ENCODE results near the gene NCS1.

Gene NCS1

GRCh38 chr9:130172161-130172857, at the start of gene NCS1:
Gene NCS1, plus strand, starts transcription at chr9:130172404. Its CDS starts 260 bp downstream, at chr9:130172664.
- DNase-seq = peak; percentile 42

- DNase-seq = no peak
These were observed 49.7 kb upstream of the NCS1 start for GRCh38 chr9:130122456-130122855.

- no peak for DNase-seq
These were observed 47.9 kb upstream of the NCS1 start for GRCh38 chr9:130124085-130124860.

GRCh38 chr9:130126721-130127433, 45.3 kb upstream of the NCS1 start:
- no peak for DNase-seq

GRCh38 chr9:130128251-130128650, 44.0 kb upstream of the NCS1 start:
- no peak for DNase-seq

- no peak for DNase-seq
These were observed 43.3 kb upstream of the NCS1 start for GRCh38 chr9:130128733-130129431.

- DNase-seq = no peak
These were observed 42.7 kb upstream of the NCS1 start for GRCh38 chr9:130129432-130130061.

GRCh38 chr9:130132746-130133145, 39.5 kb upstream of the NCS1 start:
- DNase-seq = no peak

- no peak for DNase-seq
These were observed 35.0 kb upstream of the NCS1 start for GRCh38 chr9:130137081-130137640.

GRCh38 chr9:130137641-130138081, 34.5 kb upstream of the NCS1 start:
- no peak for DNase-seq

GRCh38 chr9:130138171-130138653, 34.0 kb upstream of the NCS1 start:
- DNase-seq = peak; percentile 9

- no peak for DNase-seq
These were observed 33.4 kb upstream of the NCS1 start for GRCh38 chr9:130138791-130139190.

GRCh38 chr9:130139251-130139650, 33.0 kb upstream of the NCS1 start:
- no peak for DNase-seq

- no peak for DNase-seq
These were observed 31.5 kb upstream of the NCS1 start for GRCh38 chr9:130140706-130141105.

GRCh38 chr9:130142056-130142455, 30.1 kb upstream of the NCS1 start:
- DNase-seq = no peak

- DNase-seq = no peak
These were observed 29.6 kb upstream of the NCS1 start for GRCh38 chr9:130142641-130143040.

GRCh38 chr9:130143279-130143893, 28.8 kb upstream of the NCS1 start:
- no peak for DNase-seq

GRCh38 chr9:130143958-130144366, 28.2 kb upstream of the NCS1 start:
- DNase-seq = no peak

- peak; percentile 29 for DNase-seq
These were observed 27.5 kb upstream of the NCS1 start for GRCh38 chr9:130144703-130145102.

GRCh38 chr9:130145658-130146057, 26.5 kb upstream of the NCS1 start:
- no peak for DNase-seq

GRCh38 chr9:130147198-130147597, 25.0 kb upstream of the NCS1 start:
- DNase-seq = no peak

GRCh38 chr9:130147910-130148309, 24.3 kb upstream of the NCS1 start:
- DNase-seq = no peak

Data from NCI-H510A treated with DMSO at 0.1 percent for 48 hours (cell line).